Thyroid gland (tissue), 4 donors: Measurements from ENCODE around the gene TDRD5.

Experiments
- CTCF ChIP-seq, 6 experiments: fragments of 200-600 bp in 3 of 6; fragments of 450-650 bp in 3 of 6; sonication (generic) in 3 of 6; IDR thresholded peaks; one replicate each; pipeline ENCODE4 v1.5.1; 2016 to 2019; ENCODE audit warnings: antibody characterized with exemption in 6 of 6, mild to moderate bottlenecking in 2 of 6, inconsistent platforms in 1 of 6, moderate library complexity in 1 of 6
- POLR2A ChIP-seq, 2 donors: fragments of 450-650 bp; IDR thresholded peaks; one replicate each; pipeline ENCODE4 v1.6.1; 2017; ENCODE audit warnings: antibody characterized with exemption in 2 of 2, mild to moderate bottlenecking in 2 of 2, moderate library complexity in 1 of 2

DNA sequence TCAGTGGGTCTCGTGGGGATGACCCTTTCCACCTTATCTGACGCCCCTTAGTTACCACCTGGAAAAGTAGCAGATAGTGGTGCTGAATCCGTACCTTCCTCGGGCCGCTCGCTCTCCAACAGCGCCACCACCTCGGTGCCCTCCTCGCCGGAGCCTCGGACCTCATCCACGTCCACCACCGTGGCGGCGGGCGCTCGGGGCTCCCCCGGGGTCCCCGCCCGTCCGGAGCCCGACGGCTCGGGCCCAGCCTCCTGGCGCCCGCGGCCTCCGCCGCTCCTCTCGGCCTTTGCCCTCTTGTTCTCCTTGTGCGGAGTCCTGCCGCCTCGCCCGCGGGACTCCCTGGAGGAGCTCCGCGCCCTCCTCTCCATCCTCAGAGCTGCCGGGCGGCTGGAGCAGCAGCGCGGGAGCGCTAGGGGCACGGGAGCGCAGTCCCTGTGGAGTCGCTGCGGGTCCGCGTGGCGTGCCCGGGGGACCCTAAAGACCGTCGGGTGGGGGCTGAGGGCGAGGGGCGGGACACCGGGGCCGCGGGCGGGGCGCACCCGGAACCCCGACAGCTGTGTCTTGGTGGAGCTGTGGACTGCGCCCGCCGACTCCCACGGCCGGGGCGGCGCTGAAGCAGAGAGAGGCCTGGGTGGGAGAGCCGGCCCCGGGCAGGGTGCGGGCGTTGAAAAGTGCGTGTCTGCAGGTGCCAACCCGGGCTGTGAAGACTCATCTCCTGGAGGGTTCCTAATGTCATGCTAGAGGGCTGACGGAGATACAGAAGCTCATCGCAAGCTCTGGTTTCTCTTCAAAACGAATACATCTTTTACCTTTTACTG, 15.9 kb upstream of the TDRD5 start, which contains the start of gene NPHS2:
- TF ChIP-seq CTCF (IDR thresholded peaks at IDR 0.05) (no peak), POLR2A (IDR thresholded peaks at IDR 0.05) (no peak)
